Trophoblast cell (in vitro differentiated cells and primary cell): ENCODE results near the gene SCN2B.

Experiments
- DNase-seq, 2 donors: peaks; one replicate each; pipeline ENCODE4 v3.0.0-alpha.2; 2016
- H2AFZ ChIP-seq: 2 replicates; pipeline ENCODE4 v1.6.1; 2013; ENCODE audit warnings: low read length, moderate library complexity, mild to moderate bottlenecking; ENCODE audit not compliant: insufficient read depth, poor library complexity
- H2AK5ac ChIP-seq: 2 replicates; pipeline ENCODE4 v1.6.1; 2013; ENCODE audit warnings: mild to moderate bottlenecking, low read length
- H2BK120ac ChIP-seq: 2 replicates; pipeline ENCODE4 v1.6.1; 2013; ENCODE audit warnings: low read length, mild to moderate bottlenecking, moderate library complexity; ENCODE audit not compliant: insufficient read depth, poor library complexity
- H2BK12ac ChIP-seq: 2 replicates; pipeline ENCODE4 v1.6.1; 2013; ENCODE audit warnings: mild to moderate bottlenecking, low read length, moderate library complexity
- H2BK5ac ChIP-seq: 2 replicates; pipeline ENCODE4 v1.6.1; 2013; ENCODE audit warnings: low read length, low read depth, moderate library complexity, mild to moderate bottlenecking; ENCODE audit not compliant: poor library complexity
- H3K14ac ChIP-seq: 2 replicates; pipeline ENCODE4 v1.6.1; 2013; ENCODE audit warnings: mild to moderate bottlenecking, low read length
- H3K18ac ChIP-seq: 2 replicates; pipeline ENCODE4 v1.6.1; 2013; ENCODE audit warnings: mild to moderate bottlenecking, low read length
- H3K23ac ChIP-seq: 2 replicates; pipeline ENCODE4 v1.6.1; 2013; ENCODE audit warnings: low read length
- H3K27ac ChIP-seq: 2 replicates; pipeline ENCODE4 v1.5.1; 2013; ENCODE audit warnings: low read depth, mild to moderate bottlenecking, inconsistent platforms, low read length, moderate library complexity
- H3K27me3 ChIP-seq: 2 replicates; pipeline ENCODE4 v1.6.1; 2013; ENCODE audit warnings: inconsistent platforms, mild to moderate bottlenecking, low read length, moderate library complexity; ENCODE audit not compliant: insufficient read depth
- H3K36me3 ChIP-seq, 2 experiments: 1 replicate in 1 of 2; 2 replicates in 1 of 2; pipeline ENCODE4 v1.6.1; 2013; ENCODE audit warnings: low read length in 2 of 2, mild to moderate bottlenecking in 2 of 2, moderate library complexity in 1 of 2; ENCODE audit not compliant: insufficient read depth in 2 of 2, control insufficient read depth in 1 of 2
- H3K4ac ChIP-seq: 2 replicates; pipeline ENCODE4 v1.6.1; 2013; ENCODE audit warnings: low read depth, mild to moderate bottlenecking, low read length, moderate library complexity
- H3K4me1 ChIP-seq, 2 experiments: 1 replicate in 1 of 2; 2 replicates in 1 of 2; pipeline ENCODE4 v1.6.1; 2013; ENCODE audit warnings: low read length in 2 of 2, mild to moderate bottlenecking in 2 of 2, moderate library complexity in 1 of 2; ENCODE audit not compliant: insufficient read depth in 2 of 2, control insufficient read depth in 1 of 2
- H3K4me2 ChIP-seq: 2 replicates; pipeline ENCODE4 v1.6.1; 2013; ENCODE audit warnings: inconsistent platforms, mild to moderate bottlenecking, low read length, moderate library complexity
- H3K4me3 ChIP-seq: 2 replicates; pipeline ENCODE4 v1.5.1; 2013; ENCODE audit warnings: mild to moderate bottlenecking, low read depth, low read length, inconsistent platforms
- H3K79me1 ChIP-seq: one replicate; pipeline ENCODE4 v1.6.1; 2013; ENCODE audit warnings: low read length
- H3K79me2 ChIP-seq: 2 replicates; pipeline ENCODE4 v1.6.1; 2013; ENCODE audit warnings: low read length, mild to moderate bottlenecking; ENCODE audit not compliant: control insufficient read depth, insufficient read depth, poor library complexity
- H3K9ac ChIP-seq: 2 replicates; pipeline ENCODE4 v1.6.1; 2013; ENCODE audit warnings: mild to moderate bottlenecking, low read length
- H3K9me3 ChIP-seq: 2 replicates; pipeline ENCODE4 v1.6.1; 2013; ENCODE audit warnings: low read depth, mild to moderate bottlenecking, control low read depth, inconsistent platforms, low read length; ENCODE audit not compliant: insufficient read depth
- H4K12ac ChIP-seq: 2 replicates; pipeline ENCODE4 v1.6.1; 2013; ENCODE audit warnings: low read depth, mild to moderate bottlenecking, low read length, moderate library complexity
- H4K8ac ChIP-seq: 2 replicates; pipeline ENCODE4 v1.6.1; 2013; ENCODE audit warnings: low read depth, mild to moderate bottlenecking, low read length, moderate library complexity
- H4K91ac ChIP-seq: one replicate; pipeline ENCODE4 v1.6.1; 2013; ENCODE audit warnings: low read depth, mild to moderate bottlenecking, low read length, moderate library complexity
- WGBS: extraction: QIAGEN DNeasy Blood & Tissue Kit; methylation state at CpG from one replicate; pipeline ENCODE4 v1.1.7; 2013; ENCODE audit warnings: missing lambda C conversion rate; ENCODE audit not compliant: insufficient read length, insufficient coverage; ENCODE audit errors: extremely low coverage; 5-methylcytosine and 5-hydroxymethylcytosine counted together

SCN2B gene

DNA sequence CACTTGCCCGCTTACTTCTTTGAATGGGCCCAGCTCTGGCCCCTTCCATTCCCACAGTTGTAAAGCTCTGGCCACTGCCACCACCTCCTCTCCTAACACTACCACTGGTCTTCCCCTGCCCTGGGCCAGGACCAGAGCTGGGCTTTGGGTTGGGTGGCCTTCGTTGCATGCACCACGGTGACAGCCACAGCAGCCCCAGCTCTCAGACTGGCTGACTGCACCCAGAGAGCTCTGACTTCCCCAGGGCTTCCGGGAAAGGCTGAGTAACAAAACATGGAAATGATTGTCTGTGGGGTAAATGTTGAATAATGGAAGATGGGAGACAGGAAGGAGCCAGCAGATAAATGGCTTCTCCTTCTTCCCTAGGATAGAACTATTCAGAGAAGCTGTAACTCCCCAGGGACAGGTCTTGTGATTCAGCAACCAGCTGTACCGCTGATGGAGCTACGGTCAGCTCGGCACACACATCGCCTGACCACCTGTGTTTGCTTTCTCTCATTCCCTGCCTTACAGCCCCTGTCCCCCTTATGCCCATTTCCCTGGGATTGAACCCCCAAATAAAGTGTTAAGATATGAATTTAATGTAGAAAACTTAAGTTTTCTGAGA is 51.4 kb downstream of the SCN2B start:
- no peak overlapping the region for H2AFZ ChIP-seq
- WGBS, result no CpG with 5 or more reads among the region's 8 CpGs
- H2BK5ac ChIP-seq, result no peak overlapping the region
- no peak overlapping the region for H3K23ac ChIP-seq
- H2AK5ac ChIP-seq, result no peak overlapping the region
- DNase-seq, result no peak
- no peaks in the 10 kb centered on the region for H3K36me3 ChIP-seq
- H4K8ac ChIP-seq, result no peak overlapping the region
- no peak overlapping the region for H4K91ac ChIP-seq
- no peak overlapping the region for H2BK120ac ChIP-seq
- H3K27ac ChIP-seq, result no peak overlapping the region
- H3K27me3 ChIP-seq, result no peaks in the 10 kb centered on the region
- H3K14ac ChIP-seq, result no peak overlapping the region
- no peak overlapping the region for H3K4me2 ChIP-seq
- H3K79me2 ChIP-seq, result no peaks in the 10 kb centered on the region
- H3K79me1 ChIP-seq, result no peaks in the 10 kb centered on the region
- H4K12ac ChIP-seq, result no peak overlapping the region
- no peak overlapping the region for H3K9ac ChIP-seq
- H3K9me3 ChIP-seq, result no peaks in the 10 kb centered on the region
- H3K18ac ChIP-seq, result no peak overlapping the region
- H2BK12ac ChIP-seq, result no peak overlapping the region
- H3K4me1 ChIP-seq, result no peaks in the 10 kb centered on the region
- no peak overlapping the region for H3K4ac ChIP-seq
- no peak overlapping the region for H3K4me3 ChIP-seq

DNA sequence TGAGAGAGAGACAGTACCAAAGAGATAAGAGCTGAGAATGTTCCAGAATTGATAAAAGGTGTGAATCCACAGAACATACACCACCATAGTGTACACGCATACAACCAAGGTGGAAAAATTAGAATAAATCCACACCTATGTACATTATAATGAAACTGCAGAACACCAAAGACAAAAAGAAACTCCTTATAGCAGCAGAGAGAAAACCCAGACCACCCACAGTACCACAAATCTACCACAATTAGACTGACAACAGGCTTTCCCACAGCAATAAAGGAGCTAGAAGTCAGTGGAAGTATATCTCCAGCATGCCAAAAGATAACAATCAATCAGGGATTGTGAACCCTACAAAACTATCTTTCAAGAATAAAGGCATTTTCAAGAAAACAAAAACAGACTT is 55.6 kb downstream of the SCN2B start:
- Histone ChIP-seq H3K27me3 (no peaks in the 10 kb centered on the region), H3K4me2 (no peak overlapping the region), H3K4ac (no peak overlapping the region), H4K91ac (no peak overlapping the region), H3K79me2 (no peaks in the 10 kb centered on the region), H3K4me1 (no peaks in the 10 kb centered on the region), H3K14ac (no peak overlapping the region), H3K27ac (no peak overlapping the region), H2AK5ac (no peak overlapping the region), H3K18ac (no peak overlapping the region), H3K9ac (no peak overlapping the region), H2BK5ac (no peak overlapping the region), H2BK12ac (no peak overlapping the region), H4K8ac (no peak overlapping the region), H3K79me1 (no peaks in the 10 kb centered on the region), H4K12ac (no peak overlapping the region), H3K4me3 (no peak overlapping the region), H2AFZ (no peak overlapping the region), H2BK120ac (no peak overlapping the region), H3K36me3 (no peaks in the 10 kb centered on the region), H3K9me3 (no peaks in the 10 kb centered on the region), H3K23ac (no peak overlapping the region)
- no CpG with 5 or more reads among the region's 1 CpG for WGBS
- DNase-seq, result no peak

DNA sequence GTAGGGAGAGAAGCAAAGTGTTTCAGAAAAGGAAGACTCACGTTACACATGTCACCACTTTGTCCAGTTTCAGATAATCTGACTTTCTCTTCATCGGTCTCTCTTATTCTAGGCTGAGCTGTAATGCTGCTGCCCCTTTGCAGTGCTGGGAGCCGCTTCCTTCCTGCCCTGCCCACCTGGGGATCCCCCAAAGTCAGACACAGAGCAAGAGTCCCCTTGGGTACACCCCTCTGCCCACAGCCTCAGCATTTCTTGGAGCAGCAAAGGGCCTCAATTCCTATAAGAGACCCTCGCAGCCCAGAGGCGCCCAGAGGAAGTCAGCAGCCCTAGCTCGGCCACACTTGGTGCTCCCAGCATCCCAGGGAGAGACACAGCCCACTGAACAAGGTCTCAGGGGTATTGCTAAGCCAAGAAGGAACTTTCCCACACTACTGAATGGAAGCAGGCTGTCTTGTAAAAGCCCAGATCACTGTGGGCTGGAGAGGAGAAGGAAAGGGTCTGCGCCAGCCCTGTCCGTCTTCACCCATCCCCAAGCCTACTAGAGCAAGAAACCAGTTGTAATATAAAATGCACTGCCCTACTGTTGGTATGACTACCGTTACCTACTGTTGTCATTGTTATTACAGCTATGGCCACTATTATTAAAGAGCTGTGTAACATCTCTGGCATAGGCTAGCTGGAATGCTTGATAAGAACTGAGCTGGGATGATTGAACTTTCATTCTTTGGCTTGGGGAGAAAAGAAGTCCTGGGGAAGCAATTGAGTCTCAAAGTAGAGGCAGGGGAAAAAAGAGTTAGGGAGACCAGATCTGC is 58.4 kb downstream of the SCN2B start:
- Histone ChIP-seq H2BK12ac (no peak overlapping the region), H3K4me2 (no peak overlapping the region), H4K91ac (no peak overlapping the region), H3K27ac (no peak overlapping the region), H3K9me3 (peaks cover 2% of the 10 kb centered on the region), H2BK5ac (no peak overlapping the region), H2BK120ac (no peak overlapping the region), H3K79me2 (no peaks in the 10 kb centered on the region), H3K4me3 (no peak overlapping the region), H3K79me1 (no peaks in the 10 kb centered on the region), H3K36me3 (no peaks in the 10 kb centered on the region), H4K12ac (no peak overlapping the region), H2AK5ac (no peak overlapping the region), H3K4me1 (no peaks in the 10 kb centered on the region), H3K27me3 (no peaks in the 10 kb centered on the region), H3K4ac (no peak overlapping the region), H2AFZ (no peak overlapping the region), H3K18ac (no peak overlapping the region), H4K8ac (no peak overlapping the region), H3K9ac (no peak overlapping the region), H3K14ac (no peak overlapping the region), H3K23ac (no peak overlapping the region)
- WGBS, result no CpG with 5 or more reads among the region's 9 CpGs
- DNase-seq, result peak in 1 of 2 donors; percentile 34

DNA sequence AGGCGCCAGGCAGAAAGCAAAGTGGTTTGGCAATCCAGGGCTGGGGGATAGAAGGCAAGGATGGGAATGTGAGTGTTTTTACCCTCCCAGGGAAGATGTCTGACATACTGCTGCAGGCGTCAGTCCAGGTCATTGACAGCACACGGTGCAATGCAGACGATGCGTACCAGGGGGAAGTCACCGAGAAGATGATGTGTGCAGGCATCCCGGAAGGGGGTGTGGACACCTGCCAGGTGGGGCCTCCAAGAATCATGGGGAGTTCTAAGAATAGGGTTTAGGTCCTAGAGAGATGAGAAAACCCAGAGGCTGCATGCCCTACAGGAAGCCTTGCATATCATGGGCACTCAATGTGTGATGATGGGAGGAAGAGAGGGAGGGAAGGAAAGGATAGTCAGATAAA is 61.4 kb downstream of the SCN2B start:
- Histone ChIP-seq H3K79me1 (no peaks in the 10 kb centered on the region), H3K14ac (no peak overlapping the region), H4K91ac (no peak overlapping the region), H3K18ac (no peak overlapping the region), H3K23ac (no peak overlapping the region), H2AK5ac (no peak overlapping the region), H2BK120ac (no peak overlapping the region), H2BK5ac (no peak overlapping the region), H4K8ac (no peak overlapping the region), H3K4me1 (no peaks in the 10 kb centered on the region), H3K79me2 (no peaks in the 10 kb centered on the region), H3K4me3 (no peak overlapping the region), H3K9ac (no peak overlapping the region), H3K4ac (no peak overlapping the region), H3K9me3 (peaks cover 2% of the 10 kb centered on the region), H2BK12ac (no peak overlapping the region), H4K12ac (no peak overlapping the region), H3K27me3 (no peaks in the 10 kb centered on the region), H3K4me2 (no peak overlapping the region), H3K27ac (no peak overlapping the region), H2AFZ (no peak overlapping the region), H3K36me3 (no peaks in the 10 kb centered on the region)
- no CpG with 5 or more reads among the region's 7 CpGs for WGBS
- DNase-seq, result peak; percentile 17 to 42
